ENCODE measurements around the gene TAF6L. TPM values are rescaled to one million over a fixed set of nuclear protein-coding genes. Genes with fewer than 3 reads are reported as not detected.
A peak's percentile ranks its signal among the peaks of the same experiment; 100 is the strongest.
"Not testable (repeated sequence)": the region's sequence is repeated elsewhere in the genome, so short reads cannot be mapped to it uniquely, and the experiment has no call there.

The TAF6L gene
- polyA plus RNA-seq, 1 experiment: 8.9 TPM

- Histone ChIP-seq H3K27me3 (ENCODE audit: control insufficient read depth, insufficient read depth, low read length) (no peaks in the 10 kb centered on the region), H3K9me3 (ENCODE audit: control insufficient read depth, insufficient read depth, low read length) (no peaks in the 10 kb centered on the region), H3K27ac (ENCODE audit: low read depth, low read length) (no peak overlapping the region), H3K4me3 (ENCODE audit: low read depth, low read length) (no peak overlapping the region)
- TF ChIP-seq, protein P1, sequence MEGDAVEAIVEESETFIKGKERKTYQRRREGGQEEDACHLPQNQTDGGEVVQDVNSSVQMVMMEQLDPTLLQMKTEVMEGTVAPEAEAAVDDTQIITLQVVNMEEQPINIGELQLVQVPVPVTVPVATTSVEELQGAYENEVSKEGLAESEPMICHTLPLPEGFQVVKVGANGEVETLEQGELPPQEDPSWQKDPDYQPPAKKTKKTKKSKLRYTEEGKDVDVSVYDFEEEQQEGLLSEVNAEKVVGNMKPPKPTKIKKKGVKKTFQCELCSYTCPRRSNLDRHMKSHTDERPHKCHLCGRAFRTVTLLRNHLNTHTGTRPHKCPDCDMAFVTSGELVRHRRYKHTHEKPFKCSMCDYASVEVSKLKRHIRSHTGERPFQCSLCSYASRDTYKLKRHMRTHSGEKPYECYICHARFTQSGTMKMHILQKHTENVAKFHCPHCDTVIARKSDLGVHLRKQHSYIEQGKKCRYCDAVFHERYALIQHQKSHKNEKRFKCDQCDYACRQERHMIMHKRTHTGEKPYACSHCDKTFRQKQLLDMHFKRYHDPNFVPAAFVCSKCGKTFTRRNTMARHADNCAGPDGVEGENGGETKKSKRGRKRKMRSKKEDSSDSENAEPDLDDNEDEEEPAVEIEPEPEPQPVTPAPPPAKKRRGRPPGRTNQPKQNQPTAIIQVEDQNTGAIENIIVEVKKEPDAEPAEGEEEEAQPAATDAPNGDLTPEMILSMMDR (IDR thresholded peaks at IDR 0.05; ENCODE audit: low read depth, low read length): no peak
- ChIA-PET CTCF (interaction anchor here (0.6 kb wide), 2 partner anchors 278 to 1220 kb away, joined by 3 to 4 read pairs; no protein-coding TSS in a partner anchor), POLR2A (interaction anchor here (1.4 kb wide), 1 partner anchor 83 kb away, joined by 3 read pairs; no protein-coding TSS in a partner anchor)
- DNase-seq (ENCODE audit: low read depth, low spot score): no peak
Observed at GRCh38 chr11:62757846-62758788, 13.1 kb upstream of the TAF6L start.

DNA sequence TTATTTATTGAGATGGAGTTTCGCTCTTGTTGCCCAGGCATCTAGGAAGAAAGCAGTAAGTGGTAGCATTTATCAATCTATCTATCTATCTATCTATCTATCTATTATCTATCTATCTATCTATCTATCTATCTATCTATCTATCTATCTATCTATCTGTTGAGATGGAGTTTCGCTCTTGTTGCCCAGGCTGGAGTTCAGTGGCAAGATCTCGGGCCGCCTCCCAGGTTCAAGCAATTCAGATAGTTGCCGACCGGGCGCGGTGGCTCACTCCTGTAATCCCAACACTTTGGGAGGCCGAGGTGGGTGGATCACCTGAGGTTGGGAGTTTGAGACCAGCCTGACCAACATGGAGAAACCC is 10.3 kb upstream of the TAF6L start:
- ChIA-PET CTCF (interaction anchor here (0.6 to 0.7 kb wide), 2 partner anchors 122 to 589 kb away, joined by 3 to 6 read pairs; no protein-coding TSS in a partner anchor), POLR2A (interaction anchor here (0.6 to 1.1 kb wide), 4 partner anchors 10 to 96 kb away, joined by 3 to 8 read pairs (median 4); partner anchors contain the start of genes C11orf98, CSKMT and TAF6L)
- not testable (repeated sequence) for H3K27me3 ChIP-seq (ENCODE audit: control insufficient read depth, insufficient read depth, low read length); H3K4me3 ChIP-seq (ENCODE audit: low read depth, low read length); H3K27ac ChIP-seq (ENCODE audit: low read depth, low read length); H3K9me3 ChIP-seq (ENCODE audit: control insufficient read depth, insufficient read depth, low read length); DNase-seq (ENCODE audit: low read depth, low spot score)

DNA sequence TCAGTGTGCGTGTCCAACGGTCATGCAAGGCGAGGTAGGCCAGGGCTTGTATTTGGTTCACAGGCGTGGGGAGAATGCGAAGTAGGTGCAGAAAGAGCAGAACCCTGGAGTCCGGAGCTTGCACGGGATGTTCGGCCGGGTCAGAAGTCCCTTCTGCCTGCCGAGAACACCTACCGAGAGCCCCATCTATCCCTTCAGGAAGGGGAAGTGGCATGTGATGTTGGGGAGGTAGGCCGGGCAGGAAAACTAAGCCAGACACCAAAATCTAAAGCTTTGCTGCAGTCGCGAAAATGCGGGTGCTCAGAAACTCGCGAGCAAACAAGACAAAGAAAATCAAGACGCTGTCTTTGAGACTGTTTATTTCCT is 435 bp upstream of the TAF6L start:
- DNase-seq (ENCODE audit: low read depth, low spot score): no peak
- Histone ChIP-seq H3K27me3 (ENCODE audit: control insufficient read depth, insufficient read depth, low read length) (no peaks in the 10 kb centered on the region), H3K4me3 (ENCODE audit: low read depth, low read length) (peak overlapping the region; percentile 55), H3K27ac (ENCODE audit: low read depth, low read length) (peak overlapping the region; percentile 75), H3K9me3 (ENCODE audit: control insufficient read depth, insufficient read depth, low read length) (no peaks in the 10 kb centered on the region)
- CTCF ChIA-PET: interaction anchor here (0.6 to 1.7 kb wide), 3 partner anchors 9 to 157 kb away, joined by 3 to 9 read pairs (median 3); partner anchors contain the start of gene POLR2G
- POLR2A ChIA-PET: interaction anchor here (0.6 to 3.1 kb wide), 9 partner anchors 9 to 105 kb away, joined by 3 to 21 read pairs (median 6); partner anchors contain the start of genes C11orf98, CSKMT, HNRNPUL2 and POLR2G
- TF ChIP-seq, protein P1 (IDR thresholded peaks at IDR 0.05; ENCODE audit: low read depth, low read length): no peak

GRCh38 chr11:62774407-62774806 is 3.2 kb downstream of the TAF6L start:
- H3K4me3 ChIP-seq (ENCODE audit: low read depth, low read length): no peak overlapping the region
- TF ChIP-seq, protein P1 (IDR thresholded peaks at IDR 0.05; ENCODE audit: low read depth, low read length): no peak
- H3K27me3 ChIP-seq (ENCODE audit: control insufficient read depth, insufficient read depth, low read length): no peaks in the 10 kb centered on the region
- H3K9me3 ChIP-seq (ENCODE audit: control insufficient read depth, insufficient read depth, low read length): no peaks in the 10 kb centered on the region
- DNase-seq (ENCODE audit: low read depth, low spot score): no peak
- CTCF ChIA-PET: interaction anchor here (1.0 to 2.7 kb wide), 2 partner anchors 10 to 12 kb away, joined by 3 to 30 read pairs; no protein-coding TSS in a partner anchor
- no peak overlapping the region for H3K27ac ChIP-seq (ENCODE audit: low read depth, low read length)
- POLR2A ChIA-PET: interaction anchor here (0.6 to 1.0 kb wide), 2 partner anchors 81 to 109 kb away, joined by 3 to 6 read pairs; partner anchors contain the start of genes C11orf98 and CSKMT

DNA sequence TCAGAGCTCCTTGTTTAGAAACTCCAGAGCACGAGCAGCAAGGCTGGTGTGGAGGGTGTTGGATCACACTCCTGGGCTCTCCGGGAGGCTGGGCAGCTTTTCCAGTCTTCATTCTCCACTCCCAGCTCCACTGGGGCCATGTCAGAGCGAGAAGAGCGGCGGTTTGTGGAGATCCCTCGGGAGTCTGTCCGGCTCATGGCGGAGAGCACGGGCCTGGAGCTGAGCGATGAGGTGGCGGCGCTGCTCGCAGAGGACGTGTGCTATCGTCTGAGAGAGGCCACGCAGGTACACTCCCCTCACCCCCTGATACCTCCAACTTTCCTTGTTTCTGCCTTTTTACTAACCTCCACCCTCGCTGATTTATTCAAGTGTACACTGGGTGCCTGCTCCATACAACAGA is 4.5 kb downstream of the TAF6L start:
- no peaks in the 10 kb centered on the region for H3K9me3 ChIP-seq (ENCODE audit: control insufficient read depth, insufficient read depth, low read length)
- no peak overlapping the region for H3K4me3 ChIP-seq (ENCODE audit: low read depth, low read length)
- ChIA-PET CTCF (interaction anchor here (1.0 to 2.7 kb wide), 2 partner anchors 9 to 10 kb away, joined by 3 to 30 read pairs; no protein-coding TSS in a partner anchor), POLR2A (interaction anchor here (0.8 to 1.0 kb wide), 2 partner anchors 11 to 111 kb away, joined by 3 to 6 read pairs; partner anchors contain the start of genes C11orf98 and CSKMT)
- H3K27me3 ChIP-seq (ENCODE audit: control insufficient read depth, insufficient read depth, low read length): no peaks in the 10 kb centered on the region
- TF ChIP-seq, protein P1 (IDR thresholded peaks at IDR 0.05; ENCODE audit: low read depth, low read length): no peak
- H3K27ac ChIP-seq (ENCODE audit: low read depth, low read length): no peak overlapping the region
- DNase-seq (ENCODE audit: low read depth, low spot score): no peak

Data from AG04450 (cell line).